Daoy (cell line): Measurements from ENCODE around the gene CHCHD3. TPM values are rescaled to one million over a fixed set of nuclear protein-coding genes. Genes with fewer than 3 reads are reported as not detected.
"Not testable (repeated sequence)": the region's sequence is repeated elsewhere in the genome, so short reads cannot be mapped to it uniquely, and the experiment has no call there.

Source experiments
- DNase-seq: peaks from one replicate; pipeline ENCODE4 v3.0.0-alpha.2; 2015; ENCODE audit warnings: low read depth
- total RNA-seq: library from RNA; depleted of rRNA; stranded (reverse); fragments of >200 nt; shearing (Covaris generic); gene quantifications from 2 replicates; pipeline ENCODE4 v1.2.3, GENCODE V29; 2014

The CHCHD3 gene
- total RNA-seq, 1 experiment from 2014 or later, result 280 TPM

- no peak for DNase-seq
Measured at GRCh38 chr7:132953468-132953867, 128.4 kb downstream of the CHCHD3 start.

DNA sequence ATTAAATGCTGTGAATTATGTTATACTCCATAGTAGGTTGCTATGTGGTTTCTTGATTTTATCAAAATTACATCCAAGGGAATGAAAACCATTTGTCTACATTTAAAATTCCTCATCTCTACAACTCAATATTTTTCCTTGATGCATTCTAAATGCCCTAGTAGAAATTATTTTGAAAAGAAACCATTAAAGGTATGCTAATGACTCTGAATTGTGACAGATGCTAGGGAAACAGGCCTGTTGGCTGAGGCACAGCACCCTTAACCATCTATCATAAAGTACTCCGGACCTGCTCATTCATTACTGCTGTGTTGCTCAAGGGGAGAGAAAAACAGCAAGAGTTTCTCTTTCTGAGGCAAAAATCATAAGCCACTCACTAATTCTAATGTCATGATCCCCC is 131.2 kb downstream of the CHCHD3 start:
- DNase-seq, result no peak

DNA sequence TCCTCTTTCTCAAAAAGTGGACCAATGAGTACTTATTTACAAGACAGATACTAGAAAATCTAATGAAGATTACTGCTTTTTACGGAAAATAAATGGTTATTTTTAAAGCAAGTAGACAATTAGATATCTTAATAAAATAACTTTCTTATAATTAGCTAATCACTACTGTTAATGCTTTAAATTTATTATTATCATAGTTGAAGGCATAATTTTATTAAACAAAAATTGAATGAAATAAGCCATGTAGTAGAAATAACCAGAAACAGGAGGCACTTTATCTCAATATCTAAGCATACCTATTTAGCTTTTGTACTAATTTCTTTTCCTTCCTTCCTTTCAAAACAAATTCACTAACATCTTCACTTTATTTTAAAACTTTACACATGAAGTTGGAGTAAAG is 134.9 kb downstream of the CHCHD3 start:
- no peak for DNase-seq

DNA sequence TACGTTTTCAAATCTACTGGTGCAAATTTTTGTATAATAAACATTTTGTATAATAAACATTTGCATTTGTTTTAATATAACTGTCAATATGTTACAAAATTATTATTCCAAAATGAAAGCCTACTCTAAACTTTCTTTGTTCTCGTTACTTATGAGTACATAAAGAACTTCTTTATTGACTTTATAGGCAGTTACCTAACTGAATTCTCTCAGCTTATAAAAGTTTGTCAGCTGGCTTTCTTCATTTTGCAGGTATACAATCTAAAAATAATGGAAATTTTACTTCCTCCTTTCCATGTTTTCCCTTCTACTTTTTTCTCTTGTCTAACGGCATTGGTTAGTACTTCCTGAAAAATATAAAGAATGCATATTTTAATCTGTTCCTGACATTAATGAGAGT is 137.1 kb downstream of the CHCHD3 start:
- DNase-seq, result no peak

- no peak for DNase-seq
Measured at GRCh38 chr7:132943645-132944044, 138.2 kb downstream of the CHCHD3 start.

- no peak for DNase-seq
Measured at GRCh38 chr7:132942701-132943100, 139.2 kb downstream of the CHCHD3 start.

- no peak for DNase-seq
Measured at GRCh38 chr7:132941905-132942304, 140.0 kb downstream of the CHCHD3 start.

DNA sequence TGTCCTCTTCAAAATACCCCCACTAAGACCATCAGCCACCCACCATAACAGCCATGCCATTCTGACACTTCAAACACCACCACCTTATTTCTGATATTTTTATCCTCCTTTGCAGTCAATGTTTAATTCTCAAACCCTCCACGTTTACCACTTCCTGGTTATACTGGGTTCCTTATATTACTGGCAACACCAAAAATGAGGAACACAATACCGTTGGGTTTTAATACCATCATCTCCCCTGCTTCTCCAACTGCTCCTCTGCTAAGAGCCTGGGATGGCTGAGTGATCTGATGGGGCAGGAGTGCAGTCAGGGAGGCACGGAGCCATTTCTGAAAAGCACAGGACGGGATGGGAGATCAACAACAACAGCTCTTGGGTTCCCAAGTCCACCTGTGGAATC is 140.5 kb downstream of the CHCHD3 start:
- no peak for DNase-seq

DNA sequence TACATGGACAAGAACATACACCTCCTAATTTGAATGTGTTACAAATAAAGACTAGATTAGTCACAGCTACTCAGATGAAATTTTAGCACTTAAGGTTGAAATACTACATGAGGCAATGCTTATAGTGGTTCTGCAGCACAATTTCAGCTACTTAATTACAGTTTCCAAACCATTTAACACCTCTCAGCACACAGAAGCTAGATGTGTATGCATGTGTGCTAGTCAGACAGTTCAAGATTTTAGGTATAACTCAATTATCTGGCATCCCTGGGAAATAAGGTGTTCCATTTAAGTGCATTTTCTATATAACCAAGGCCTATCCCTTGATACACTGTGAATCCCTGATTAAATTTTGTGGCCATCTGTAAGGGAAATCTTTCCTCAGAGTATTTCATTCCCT is 141.8 kb downstream of the CHCHD3 start:
- DNase-seq, result no peak

DNA sequence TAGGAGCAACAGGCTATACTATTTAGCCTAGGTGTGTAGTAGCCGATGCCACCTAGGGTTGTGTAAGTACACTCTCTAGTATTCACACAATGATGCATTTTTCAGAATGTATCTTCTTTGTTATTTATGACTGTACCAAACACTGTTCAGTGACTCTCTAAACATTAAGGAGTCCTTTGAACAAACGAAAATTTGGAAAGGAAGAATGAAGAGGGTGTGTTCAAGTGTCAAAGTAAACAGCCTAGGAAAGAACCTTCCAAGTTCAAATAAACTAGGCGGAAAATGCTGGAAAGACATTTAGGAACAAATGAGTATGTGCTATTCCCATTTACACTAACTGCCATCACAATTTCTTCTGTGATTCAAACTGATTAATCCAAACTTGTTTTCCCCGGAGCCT is 142.4 kb downstream of the CHCHD3 start:
- DNase-seq, result no peak

GRCh38 chr7:132937286-132937685 is 144.6 kb downstream of the CHCHD3 start:
- no peak for DNase-seq

GRCh38 chr7:132935608-132936007 is 146.3 kb downstream of the CHCHD3 start:
- DNase-seq, result no peak

DNA sequence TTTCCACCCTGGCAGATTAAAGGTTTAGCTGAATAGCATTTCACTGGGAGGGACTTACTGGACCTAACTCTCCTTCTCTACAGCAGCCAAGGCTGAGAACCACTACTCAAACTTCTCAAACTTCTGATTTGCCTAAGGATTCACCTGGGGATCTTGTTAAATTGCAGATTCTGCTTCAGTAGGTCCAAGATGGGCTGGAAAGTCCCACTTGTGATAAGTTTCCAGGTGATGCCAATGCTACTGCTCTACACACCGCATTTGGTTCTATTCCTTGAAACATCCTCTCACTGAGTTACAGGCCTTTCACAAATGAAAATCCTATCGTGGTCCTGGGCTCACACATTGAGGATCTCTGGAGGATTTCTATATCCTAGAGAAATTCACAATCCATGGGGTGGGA is 147.9 kb downstream of the CHCHD3 start:
- DNase-seq, result no peak

DNA sequence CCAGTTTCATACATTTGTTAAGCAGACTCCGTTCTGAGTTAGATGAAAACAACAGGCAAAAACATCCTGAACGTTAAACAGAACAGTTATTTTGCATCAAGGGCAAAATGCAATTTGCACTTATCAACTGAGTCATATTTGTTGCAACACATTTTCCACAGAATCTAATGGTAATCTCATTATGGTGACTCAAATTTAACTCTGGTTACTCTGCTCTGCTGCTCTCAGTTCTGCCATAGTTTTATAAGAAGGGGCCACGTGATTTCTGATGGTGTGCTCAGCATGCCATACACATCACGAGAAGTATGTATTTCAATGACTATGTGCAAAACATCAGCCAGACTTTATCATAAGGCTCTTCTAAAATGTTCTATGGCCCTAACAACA is 148.8 kb downstream of the CHCHD3 start:
- DNase-seq, result peak; percentile 48

- no peak for DNase-seq
Measured at GRCh38 chr7:132932296-132933071, 149.4 kb downstream of the CHCHD3 start.

DNA sequence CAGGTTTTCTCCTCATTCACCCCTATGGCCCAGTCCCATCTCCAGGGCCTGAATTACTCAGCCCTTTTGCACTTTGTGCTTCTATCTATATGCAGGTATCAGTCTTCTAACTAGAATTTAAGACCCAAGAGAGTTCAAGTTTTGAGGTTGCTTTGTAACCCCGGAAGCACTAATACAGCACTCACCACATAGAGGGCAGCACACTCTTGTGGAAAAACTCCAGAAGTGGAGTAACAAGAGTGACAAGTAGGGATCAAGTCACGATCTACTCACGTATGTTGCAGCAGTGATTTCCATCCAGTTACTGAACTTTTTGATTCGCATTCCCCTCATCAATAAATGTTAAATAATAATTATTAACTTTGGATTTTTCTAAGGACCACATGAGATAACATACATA is 151.0 kb downstream of the CHCHD3 start:
- DNase-seq, result no peak

DNA sequence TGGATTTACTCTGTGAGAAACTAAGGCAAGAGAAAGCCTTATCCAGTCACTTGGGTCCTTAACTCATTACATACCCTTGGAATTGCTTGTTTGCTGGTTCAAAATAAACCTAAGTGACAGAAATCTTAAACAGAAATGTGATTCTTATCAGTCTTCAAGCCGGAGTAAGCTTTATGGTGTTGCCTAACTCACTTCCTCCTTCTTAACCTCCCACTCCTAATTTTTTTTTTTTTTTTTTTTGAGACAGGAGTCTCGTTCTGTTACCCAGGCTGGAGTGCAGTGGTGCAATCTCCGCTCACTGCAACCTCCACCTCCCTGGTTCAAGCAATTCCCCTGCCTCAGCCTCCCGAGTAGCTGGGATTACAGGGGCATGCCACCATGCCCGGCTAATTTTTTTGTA is 151.9 kb downstream of the CHCHD3 start:
- DNase-seq, result not testable (repeated sequence)

GRCh38 chr7:132919771-132920170 is 162.1 kb downstream of the CHCHD3 start:
- no peak for DNase-seq

GRCh38 chr7:132915647-132916046 is 166.2 kb downstream of the CHCHD3 start:
- DNase-seq, result no peak

- DNase-seq, result no peak
Measured at GRCh38 chr7:132910657-132911056, 171.2 kb downstream of the CHCHD3 start.

- DNase-seq, result no peak
Measured at GRCh38 chr7:132907380-132907940, 174.4 kb downstream of the CHCHD3 start.

- no peak for DNase-seq
Measured at GRCh38 chr7:132906193-132906835, 175.6 kb downstream of the CHCHD3 start.

DNA sequence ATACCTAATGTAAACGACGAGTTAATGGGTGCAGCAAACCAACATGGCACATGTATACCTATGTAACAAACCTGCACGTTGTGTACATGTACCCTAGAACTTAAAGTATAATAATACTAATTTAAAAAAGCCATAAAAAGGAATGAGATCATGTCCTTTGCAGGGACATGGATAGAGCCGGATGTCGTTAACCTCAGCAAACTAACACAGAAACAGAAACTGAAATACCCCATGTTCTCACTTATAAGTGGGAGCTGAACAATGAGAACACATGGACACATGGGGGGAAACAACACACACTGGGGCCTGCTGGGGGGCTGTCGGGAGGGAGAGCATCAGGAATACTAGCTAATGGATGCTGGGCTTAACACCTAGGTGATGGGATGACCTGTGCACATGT is 176.8 kb downstream of the CHCHD3 start:
- DNase-seq, result not testable (repeated sequence)
